ENCODE measurements around the gene RPL37A. TPM values are rescaled to one million over a fixed set of nuclear protein-coding genes. Genes with fewer than 3 reads are reported as not detected.

The RPL37A gene
- total RNA-seq, 2 donors from 2014 or later = 1,771 to 1,914 TPM

DNA sequence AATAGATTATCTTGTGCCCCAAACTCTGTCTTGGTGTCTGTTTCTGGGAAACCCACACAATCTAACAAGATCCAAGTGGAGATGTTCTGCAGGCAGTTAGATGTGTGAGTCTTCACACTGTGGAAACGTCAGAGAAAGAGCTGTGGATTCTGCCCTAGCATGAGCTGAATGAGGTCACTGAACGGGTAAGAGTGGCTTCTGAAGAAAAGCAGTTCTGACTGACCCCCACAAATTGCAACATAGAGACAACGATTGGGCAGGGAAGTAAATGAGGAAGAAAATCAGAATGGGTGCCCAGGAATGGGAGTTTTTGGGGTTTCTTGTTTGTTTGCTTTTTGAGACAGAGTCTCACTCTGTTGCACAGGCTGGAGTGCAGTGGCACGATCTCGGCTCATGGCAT, 12.9 kb upstream of the RPL37A start:
- intact Hi-C loops (cut with DNase I) = no loop called here
- no peak for DNase-seq (ENCODE audit: low spot score)

DNA sequence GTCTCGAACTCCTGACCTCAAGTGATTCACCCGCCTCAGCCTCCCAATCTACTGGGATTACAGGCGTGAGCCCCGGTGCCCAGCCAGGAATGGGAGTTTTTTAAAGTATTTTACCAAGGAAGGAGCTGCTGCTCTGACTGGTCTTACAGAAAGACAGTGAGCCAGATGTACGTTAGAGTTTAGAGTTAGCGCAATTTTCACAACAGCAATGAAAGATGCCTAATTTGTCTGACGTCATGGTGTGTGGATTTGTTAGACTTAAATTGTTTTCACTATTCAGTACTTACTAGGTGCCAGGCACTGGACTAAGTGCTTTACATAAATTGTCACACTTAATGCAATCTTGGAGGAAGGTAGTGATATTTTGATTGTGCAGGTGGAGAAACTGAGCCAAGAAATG, 12.4 kb upstream of the RPL37A start:
- intact Hi-C loops (cut with DNase I) = no loop called here
- no peak for DNase-seq (ENCODE audit: low spot score)

DNA sequence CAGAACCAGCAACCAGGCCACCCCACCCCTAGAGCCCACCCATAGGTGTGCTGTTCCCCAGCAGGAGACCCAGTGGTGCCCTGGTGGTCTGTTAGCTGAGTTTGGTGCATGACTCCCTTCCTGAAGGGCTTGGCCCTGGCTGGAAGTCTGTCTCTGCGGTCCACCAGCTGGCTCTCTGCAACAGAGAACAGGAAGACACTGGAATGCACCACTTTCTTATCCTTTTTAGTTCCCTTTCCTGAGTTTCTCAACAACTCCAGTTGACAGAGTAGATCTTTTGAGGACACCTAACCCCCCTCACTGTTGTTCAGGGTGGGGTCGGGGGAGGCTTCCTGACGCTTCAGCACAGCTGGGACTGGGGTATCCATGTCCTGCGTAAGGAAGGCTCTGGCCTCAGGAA, 11.9 kb upstream of the RPL37A start:
- intact Hi-C loops (cut with DNase I) = no loop called here

DNA sequence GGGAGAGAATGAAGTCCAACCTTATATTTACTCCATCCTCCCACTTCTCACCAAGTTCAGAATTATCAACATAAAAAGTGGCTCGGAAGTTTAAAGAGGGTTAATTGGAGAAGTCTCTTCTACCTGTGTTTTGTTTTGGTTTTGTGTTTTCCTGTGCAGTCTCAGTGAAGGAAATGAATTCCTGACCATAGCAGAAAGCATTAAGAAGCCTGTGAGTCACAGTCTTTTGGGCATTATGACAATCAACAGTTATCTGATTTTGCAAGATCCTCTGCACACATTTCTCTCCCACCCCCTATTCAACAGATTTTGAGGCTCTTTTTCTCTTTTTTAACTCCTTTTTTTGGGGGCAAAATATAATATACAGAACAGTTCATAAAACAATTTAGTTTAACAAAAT, 8.6 kb upstream of the RPL37A start:
- no peak for DNase-seq (ENCODE audit: low spot score)
- intact Hi-C loops (cut with DNase I) = no loop called here

More for the DNA sequence above, 11.9 kb upstream of the RPL37A start:
- DNase-seq (ENCODE audit: low spot score) = no peak

DNA sequence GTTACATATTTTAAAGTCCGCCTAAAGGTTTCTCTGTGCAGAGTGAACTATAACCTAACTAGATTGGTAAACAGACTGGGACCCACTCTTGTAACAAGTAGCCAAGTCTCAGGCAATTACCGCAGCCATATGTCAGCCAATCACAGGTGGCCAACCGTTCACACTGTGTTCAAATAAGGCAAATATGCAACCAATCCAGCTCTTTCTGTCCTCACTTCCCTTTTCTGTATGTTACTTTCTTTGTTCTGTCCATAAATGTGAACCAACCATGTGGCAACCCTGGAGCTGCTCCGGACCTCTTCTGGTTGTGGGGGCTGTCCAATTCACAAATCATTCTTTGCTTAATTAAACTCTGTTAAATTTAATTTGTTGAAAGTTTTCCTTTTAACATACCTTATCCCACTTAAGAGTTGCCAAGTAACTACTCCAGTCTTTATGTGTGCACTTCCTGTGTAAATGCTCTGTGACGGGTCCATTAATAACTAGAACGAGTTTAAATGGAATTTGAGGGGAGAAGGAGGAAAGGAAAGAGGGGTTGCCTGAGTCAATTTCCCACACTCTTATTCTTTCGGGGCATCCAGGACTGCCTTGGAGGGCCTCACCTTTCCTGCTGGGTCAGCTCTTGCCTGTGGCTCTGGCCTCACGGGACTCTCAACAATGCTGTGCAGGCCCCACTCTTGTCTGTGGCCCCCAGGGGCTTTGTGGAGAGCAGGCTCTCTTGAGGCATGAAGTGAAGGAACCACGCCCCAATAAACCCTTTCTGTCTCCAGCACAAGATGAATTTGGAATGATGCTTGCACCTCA, 6.6 kb upstream of the RPL37A start:
- no peak for DNase-seq (ENCODE audit: low spot score)
- intact Hi-C loops (cut with DNase I) = no loop called here

DNA sequence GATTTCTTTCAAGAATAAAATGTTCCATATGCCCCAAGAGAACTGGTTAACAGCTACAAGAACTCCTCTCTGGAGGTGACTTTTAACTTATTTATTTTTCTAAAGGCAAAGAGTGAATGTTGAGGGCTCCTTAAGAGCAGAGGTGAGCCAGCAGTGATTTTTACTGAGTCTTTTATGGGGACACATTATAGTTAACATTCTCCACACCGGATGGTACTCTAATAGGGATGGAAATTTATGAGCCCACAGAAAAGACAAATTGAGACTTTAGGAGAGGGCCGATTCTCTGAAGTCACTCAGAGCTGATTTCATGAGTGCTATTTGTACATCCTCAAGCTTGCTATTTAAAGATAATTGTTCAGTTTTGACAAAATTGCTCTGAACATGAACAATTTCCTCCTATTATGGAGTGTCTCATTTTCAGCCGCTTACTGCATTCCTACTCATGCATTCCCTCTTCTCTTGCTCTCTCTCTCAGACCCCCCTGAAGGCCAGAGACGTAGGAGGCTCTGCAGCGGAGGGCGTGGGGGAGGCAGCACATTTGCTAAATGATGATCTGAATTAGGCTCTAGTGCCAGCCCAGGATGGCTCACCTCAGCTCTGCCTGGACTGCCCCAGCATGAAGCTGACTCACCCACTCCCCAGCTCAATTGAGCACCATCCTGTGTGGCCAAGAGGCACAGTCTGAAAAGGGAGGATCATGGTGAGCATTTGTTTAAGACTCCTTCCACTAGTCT, 5.9 kb upstream of the RPL37A start:
- DNase-seq (ENCODE audit: low spot score) = no peak
- intact Hi-C loops (cut with DNase I) = no loop called here

DNA sequence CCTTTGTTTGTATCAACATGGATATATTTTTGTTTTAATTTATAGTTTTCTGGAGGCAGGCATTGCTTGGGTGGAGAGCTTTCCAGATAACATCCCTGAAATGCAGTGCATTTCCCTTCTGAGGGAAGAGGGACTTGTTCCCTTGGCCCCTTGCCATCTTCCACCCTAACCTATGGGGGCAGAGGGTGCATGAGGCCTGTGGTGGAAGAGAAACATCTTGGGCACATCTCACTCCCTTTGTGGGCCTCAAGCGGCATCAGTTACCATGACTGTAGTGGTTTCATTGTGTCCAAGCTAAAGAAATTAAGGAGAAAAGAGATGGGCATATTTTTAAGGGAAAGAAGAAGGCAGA, 5.3 kb upstream of the RPL37A start:
- intact Hi-C loops (cut with DNase I) = no loop called here
- no peak for DNase-seq (ENCODE audit: low spot score)

DNA sequence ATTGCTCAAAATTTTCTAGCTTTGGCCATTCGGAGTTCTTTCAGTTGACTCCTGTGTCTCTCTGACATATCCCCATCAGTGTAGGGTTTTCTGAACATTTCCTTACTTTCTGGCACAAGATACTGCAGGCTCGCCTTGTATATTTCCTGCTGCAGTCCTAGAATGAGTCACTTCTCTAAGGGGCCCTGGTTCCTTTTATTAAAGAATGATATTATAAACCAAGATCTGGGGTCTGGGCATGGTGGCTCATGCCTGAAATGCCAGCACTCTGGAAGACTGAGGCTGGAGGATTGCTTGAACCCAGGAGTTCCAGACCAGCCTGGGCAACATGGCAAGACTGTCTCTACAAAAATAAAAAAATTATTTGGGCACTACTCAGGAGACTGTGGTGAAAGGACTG, 3.0 kb upstream of the RPL37A start:
- intact Hi-C loops (cut with DNase I) = no loop called here
- DNase-seq (ENCODE audit: low spot score) = no peak

DNA sequence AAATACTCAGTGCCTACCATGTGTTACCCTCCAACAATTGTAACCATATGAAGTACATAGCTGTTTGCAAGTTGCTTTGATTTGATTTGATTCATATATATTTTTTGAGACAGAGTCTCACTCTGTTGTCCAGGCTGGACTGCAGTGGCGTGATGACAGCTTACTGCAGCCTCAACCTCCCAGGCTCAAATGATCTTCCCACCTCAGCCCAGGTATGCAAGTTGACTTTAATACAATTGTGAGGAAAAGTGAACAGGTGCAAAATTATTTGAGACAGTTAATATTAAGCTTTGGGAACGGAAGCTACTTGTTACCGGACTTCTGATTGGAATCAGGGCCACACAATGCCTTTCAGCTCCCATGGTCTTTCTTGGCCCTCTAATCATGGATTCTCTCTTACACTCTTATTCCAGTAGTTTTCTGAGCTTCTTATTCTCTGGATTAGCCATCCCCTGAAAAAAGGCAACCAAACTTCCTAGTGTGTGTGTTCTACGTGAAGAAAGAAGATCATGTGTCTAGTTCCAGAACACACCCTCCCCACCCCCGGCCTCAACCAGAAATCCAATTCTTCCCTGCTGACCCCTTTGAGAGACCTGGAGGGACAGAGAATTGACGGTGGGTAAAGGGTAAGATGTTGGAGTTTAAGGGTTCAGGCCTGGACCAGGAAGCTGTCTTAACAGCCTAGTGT, 1.1 kb upstream of the RPL37A start:
- intact Hi-C loops (cut with DNase I) = no loop called here
- no peak for DNase-seq (ENCODE audit: low spot score)

DNA sequence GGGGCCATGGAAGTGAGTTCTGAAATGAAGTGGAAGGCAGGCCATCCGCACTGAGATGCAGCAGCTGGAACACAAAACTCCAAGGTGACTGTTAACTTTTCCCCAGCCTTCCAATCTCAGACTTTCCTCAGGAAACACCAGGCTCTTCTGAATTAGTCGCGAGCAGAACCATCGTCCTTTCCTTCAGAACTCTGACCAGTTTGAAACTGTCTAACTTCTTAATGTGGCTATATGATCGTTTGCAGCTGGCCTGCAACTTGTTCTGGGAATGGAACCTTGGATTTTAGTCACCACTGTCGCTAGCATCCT, 620 bp upstream of the RPL37A start:
- intact Hi-C loops (cut with DNase I) = no loop called here
- DNase-seq (ENCODE audit: low spot score) = no peak

DNA sequence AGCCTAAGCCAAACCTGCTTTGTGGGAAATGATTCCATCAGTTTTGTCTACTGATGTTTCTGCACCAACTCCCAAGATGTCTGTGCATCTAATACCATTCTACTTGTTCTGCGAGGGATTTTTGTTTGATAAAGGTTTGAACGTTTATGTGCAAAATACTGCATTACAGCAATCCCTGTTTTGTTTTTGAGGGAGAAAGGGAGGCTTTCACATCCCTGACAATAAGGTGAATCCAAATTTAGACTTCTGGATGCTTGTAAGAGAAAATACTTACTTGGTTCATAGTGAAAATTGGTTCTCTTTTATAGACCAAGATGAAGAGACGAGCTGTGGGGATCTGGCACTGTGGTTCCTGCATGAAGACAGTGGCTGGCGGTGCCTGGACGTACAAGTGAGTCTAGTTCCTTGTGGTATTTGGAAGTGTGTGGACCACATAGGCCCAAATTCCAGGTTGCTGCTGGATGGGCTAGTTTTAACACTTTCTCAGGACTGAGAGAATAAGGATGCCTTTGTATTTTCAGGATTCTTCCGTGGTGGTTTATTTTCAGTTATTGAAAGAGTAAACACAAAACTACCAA, 1.1 kb downstream of the RPL37A start:
- no peak for DNase-seq (ENCODE audit: low spot score)
- intact Hi-C loops (cut with DNase I) = no loop called here

DNA sequence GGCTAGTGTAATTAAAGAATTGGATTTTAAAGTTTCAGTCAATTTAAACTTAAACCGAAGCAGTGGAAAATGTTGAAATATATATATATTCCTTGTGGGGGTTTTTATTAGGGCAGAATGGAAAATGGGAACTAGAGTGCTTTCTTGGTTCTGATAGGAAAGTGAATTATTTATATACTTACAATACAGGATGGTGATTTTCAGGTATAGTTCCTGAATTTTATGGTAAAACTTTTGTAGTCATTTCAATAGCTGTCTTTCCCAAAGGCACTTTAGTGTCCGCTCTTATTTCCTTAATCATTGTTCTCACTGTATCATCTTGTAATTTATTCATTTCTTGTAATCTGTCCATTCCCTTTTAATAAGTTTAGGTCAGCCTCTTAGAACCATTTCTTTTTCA, 1.9 kb downstream of the RPL37A start:
- DNase-seq (ENCODE audit: low spot score) = no peak
- intact Hi-C loops (cut with DNase I) = no loop called here

DNA sequence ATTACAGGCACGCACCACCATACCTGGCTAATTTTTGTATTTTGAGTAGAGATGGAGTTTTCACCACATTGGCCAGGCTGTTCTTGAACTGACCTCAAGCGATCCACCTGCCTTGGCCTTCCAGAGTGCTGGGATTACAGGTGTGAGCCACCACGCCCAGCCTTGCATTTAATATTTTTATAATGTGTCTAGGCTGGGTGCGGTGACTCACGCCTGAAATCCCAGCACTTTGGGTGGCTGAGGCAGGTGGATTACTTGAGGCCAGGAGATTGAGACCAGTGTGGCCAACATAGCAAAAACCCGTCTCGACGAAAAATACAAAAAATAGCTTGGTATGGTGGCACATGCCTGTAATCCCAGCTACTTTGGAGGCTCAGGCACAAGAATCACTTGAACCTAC, 3.2 kb downstream of the RPL37A start:
- intact Hi-C loops (cut with DNase I) = no loop called here
- DNase-seq (ENCODE audit: low spot score) = no peak

DNA sequence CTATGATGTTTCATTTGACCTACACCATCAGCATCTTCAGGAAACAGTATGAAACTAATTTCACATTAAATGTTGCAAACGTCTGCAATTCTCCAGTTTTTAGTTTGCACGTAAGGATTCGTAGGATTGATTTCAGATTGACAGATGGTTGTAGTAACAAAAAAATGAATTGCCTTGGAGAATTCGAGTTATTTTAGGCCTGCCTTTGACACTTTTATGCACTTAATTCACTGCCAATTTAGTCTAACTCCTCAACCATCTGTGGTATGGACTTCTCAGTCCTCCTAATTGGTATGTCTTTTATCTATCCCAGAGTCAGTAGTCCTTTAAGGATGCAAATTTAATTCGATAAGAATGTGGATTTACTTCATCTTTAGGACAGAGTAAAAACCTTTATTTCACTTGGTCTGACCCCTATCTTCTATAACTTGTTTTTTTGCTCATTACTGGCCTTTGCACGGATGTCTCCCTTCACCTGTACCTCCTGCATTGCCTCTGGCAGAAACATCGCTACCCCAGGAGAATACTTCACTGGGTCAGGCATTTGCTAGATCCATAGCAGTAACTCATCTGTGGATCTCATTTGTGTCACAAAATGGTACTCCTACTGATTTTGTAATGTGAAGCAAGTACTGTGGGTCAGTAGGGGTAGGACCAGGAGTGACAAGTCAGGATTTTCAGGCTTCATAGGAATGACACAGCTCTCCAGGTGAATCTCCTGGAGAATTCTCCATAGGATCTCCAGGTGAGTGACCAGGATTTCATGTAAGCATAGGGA, 3.9 kb downstream of the RPL37A start:
- no peak for DNase-seq (ENCODE audit: low spot score)
- intact Hi-C loops (cut with DNase I) = no loop called here

DNA sequence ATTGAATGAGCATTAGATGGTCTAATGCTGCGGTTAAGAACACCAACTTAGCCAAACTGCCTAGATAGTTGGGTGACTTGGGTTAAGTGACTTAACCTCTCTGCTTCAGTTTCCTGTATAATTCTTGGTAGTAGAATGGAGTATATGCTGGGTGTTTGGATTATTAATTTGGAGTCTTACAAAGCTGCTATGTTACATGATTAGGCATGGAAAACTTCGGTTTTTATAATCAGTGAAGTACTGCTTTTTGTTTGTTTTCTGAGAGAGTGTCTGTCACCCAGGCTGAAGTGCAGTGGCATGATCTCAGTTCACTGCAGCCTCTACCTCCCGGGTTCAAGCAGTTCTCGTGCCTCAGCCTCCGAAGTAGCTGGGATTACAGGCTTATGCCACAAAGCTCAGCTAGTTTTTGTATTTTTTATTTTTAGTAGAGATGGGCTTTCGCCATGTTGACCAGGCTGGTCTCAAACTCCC, 4.5 kb downstream of the RPL37A start:
- no peak for DNase-seq (ENCODE audit: low spot score)
- intact Hi-C loops (cut with DNase I) = no loop called here

DNA sequence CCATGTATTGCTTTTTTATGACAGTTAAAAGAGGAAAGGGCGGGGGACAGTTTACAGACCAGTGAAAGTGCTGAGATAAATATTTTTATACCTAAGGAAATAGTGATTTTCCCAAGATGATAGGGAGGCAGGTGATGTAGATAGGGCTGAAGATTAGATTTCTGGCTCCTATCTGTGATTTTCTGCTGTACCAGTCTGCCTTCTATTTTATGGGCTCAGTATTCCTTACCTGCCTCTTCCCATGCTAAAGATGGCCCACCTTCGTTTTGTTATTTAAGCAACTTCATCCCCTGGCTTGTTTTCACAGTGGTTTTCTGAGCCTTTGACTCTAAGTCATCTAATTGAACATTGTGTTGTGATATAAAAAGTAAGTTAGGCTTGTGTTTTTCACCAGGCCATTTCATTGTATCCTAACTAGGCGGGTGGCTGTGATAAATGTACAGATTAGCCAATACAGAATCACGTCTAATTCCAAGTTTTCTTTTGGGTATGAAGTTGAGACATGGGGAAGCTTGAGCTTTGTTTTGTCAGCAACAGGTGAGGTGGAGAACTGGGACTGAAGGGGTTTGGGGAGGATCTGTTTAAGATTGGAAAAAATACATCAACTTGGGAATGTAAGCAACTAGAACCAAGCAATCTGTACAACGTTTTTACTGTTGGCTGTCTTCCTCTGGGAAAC, 5.2 kb downstream of the RPL37A start:
- DNase-seq (ENCODE audit: low spot score) = no peak
- intact Hi-C loops (cut with DNase I) = no loop called here

DNA sequence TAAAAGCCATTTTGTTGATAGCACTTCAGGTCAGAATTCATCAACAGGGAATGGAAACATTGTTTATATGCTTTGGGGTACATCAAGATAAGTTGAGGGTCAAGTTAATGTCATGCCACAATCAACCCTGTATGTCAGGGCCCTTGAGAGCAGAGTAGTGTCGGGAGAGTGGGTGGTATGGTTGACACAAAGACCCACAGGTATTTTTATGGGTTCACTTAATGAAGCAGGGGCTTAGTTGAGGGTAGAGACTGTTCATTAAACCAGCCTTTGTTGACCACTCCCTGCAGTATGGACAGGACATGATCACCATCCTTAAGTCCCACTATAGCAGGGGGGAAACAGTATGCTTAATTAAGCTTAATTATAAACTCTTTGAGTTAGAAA, 5.7 kb downstream of the RPL37A start:
- intact Hi-C loops (cut with DNase I) = no loop called here

DNA sequence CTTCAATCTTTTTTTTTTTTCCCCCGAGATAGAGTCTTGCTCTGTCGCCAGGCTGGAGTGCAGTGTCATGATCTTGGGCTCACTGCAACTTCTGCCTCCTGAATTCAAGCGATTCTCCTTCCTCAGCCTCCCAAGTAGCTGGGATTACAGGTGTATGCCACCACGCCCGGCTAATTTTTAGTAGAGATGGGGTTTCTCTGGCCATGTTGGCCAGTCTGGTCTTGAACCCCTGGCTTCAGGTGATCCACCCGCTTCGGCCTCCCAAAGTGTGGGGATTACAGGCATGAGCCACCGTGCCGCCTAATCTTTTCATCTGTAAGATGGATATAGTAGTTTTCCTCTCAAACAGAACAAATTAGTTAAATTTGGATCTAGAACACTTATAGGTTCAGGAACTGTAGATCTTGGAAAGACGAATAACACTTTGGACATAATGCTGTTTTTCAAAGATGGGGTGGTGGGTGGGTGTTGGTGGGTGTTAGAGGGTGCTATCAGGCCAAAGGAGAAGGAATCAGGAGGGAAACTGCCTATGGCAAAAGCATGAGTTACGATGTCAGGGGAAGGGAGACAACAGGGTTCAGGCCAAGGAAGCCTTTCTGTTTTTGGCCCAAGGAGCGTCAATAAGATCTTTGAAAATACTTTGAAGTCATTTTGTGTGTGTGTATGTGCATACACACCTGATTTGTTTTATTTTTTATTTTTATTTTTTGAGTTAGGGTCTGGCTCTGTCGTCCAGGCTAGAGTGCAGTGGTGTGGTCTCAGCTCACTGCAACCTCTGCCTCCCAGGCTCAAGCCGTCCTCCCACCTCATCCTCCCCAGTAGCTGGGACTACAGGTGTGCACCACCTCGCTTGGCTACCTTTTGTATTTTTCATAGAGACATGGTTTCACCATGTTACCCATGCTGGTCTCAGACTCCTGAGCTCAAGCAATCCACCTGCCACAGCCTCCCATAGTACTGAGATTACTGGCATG, 6.8 kb downstream of the RPL37A start:
- intact Hi-C loops (cut with DNase I) = no loop called here
- no peak for DNase-seq (ENCODE audit: low spot score)

More for the DNA sequence above, 5.7 kb downstream of the RPL37A start:
- DNase-seq (ENCODE audit: low spot score) = no peak
